HepG2 (cell line): ENCODE data around the gene ASXL1. TPM values are rescaled to one million over a fixed set of nuclear protein-coding genes. Genes with fewer than 3 reads are reported as not detected.

Source experiments
- ATAC-seq: fragments of 200-7000 bp; cut with Tn5 transposase; 3 replicates; pipeline ENCODE4 v1.9.1; 2020; ENCODE audit warnings: mild to moderate bottlenecking, moderate library complexity
- BruUV-seq: library from RNA; stranded (reverse); fragments of 400-500 nt; replicated peaks from 2 replicates; lab custom pipeline; 2021; lab: Mats Ljungman, UMichigan
- CTCF ChIA-PET: fragments of 300-600 bp; formaldehyde crosslinking; extraction: SDS; loops from one replicate; lab custom pipeline; 2021; ENCODE audit warnings: low total read pairs, inconsistent platforms, low intra/inter-chr PET ratio; lab: Yijun Ruan, JAX
- POLR2A ChIA-PET: fragments of 350-600 bp; sonication (Branson Sonifier 250); formaldehyde crosslinking; loops from one replicate; lab custom pipeline; 2020; ENCODE audit warnings: antibody characterized with exemption, inconsistent platforms; lab: Yijun Ruan, JAX
- DNase-seq: peaks from one replicate; pipeline ENCODE4 v3.0.0-alpha.2; 2015; ENCODE audit warnings: low spot score
- FAIRE-seq: peaks from 3 replicates; lab custom pipeline; 2011; peaks lifted over from hg19 to GRCh38; lab: Jason Lieb, UNC
- H2AFZ ChIP-seq: one replicate; pipeline ENCODE4 v1.6.1; 2011; ENCODE audit warnings: low read length, inconsistent platforms
- H3K27ac ChIP-seq: fragments of 300-600 bp; 3 replicates; pipeline ENCODE4 v1.8.0; 2011; ENCODE audit warnings: mixed run types, mild to moderate bottlenecking, mixed read lengths, low read length, inconsistent platforms; ENCODE audit not compliant: insufficient read depth; ENCODE audit errors: extremely low read length
- H3K27me3 ChIP-seq, 2 experiments: fragments of 200-600 bp in 1 of 2; 2 replicates in 1 of 2; 3 replicates in 1 of 2; pipeline versions ENCODE4 v1.6.0 to v1.8.0; 2011; ENCODE audit warnings: low read length in 2 of 2, mild to moderate bottlenecking in 2 of 2, moderate library complexity in 2 of 2, inconsistent platforms in 1 of 2; ENCODE audit not compliant: insufficient read depth in 2 of 2, control insufficient read depth in 1 of 2
- H3K36me3 ChIP-seq, 2 experiments: fragments of 200-600 bp in 1 of 2; replicated peaks in 1 of 2; 2 replicates in 1 of 2; 3 replicates in 1 of 2; pipeline versions ENCODE4 v1.5.1 to v1.8.0; 2011; ENCODE audit warnings: low read length in 2 of 2, inconsistent platforms in 1 of 2; ENCODE audit not compliant: insufficient read depth in 2 of 2, control insufficient read depth in 1 of 2
- H3K4me1 ChIP-seq: 2 replicates; pipeline ENCODE4 v1.5.1; 2012; ENCODE audit warnings: low read length, inconsistent platforms; ENCODE audit not compliant: insufficient read depth
- H3K4me2 ChIP-seq: 2 replicates; pipeline ENCODE4 v1.6.0; 2011; ENCODE audit warnings: low read depth, low read length, inconsistent platforms
- H3K4me3 ChIP-seq, 3 experiments: fragments of 200-600 bp in 1 of 3; sonication (generic), shearing (Covaris generic) in 1 of 3; replicated peaks in 1 of 3; 2 replicates each; pipeline ENCODE4 v1.5.1; 2011 to 2016; ENCODE audit warnings: low read length in 3 of 3, inconsistent platforms in 2 of 3, low read depth in 2 of 3, mild to moderate bottlenecking in 2 of 3, control low read depth in 1 of 3, mixed read lengths in 1 of 3; ENCODE audit not compliant: insufficient read depth in 1 of 3
- H3K79me2 ChIP-seq: one replicate; pipeline ENCODE4 v1.6.1; 2011; ENCODE audit warnings: low read length, inconsistent platforms; ENCODE audit not compliant: insufficient read depth
- H3K9ac ChIP-seq: 2 replicates; pipeline ENCODE4 v1.6.0; 2011; ENCODE audit warnings: mild to moderate bottlenecking, low read depth, low read length, inconsistent platforms; ENCODE audit not compliant: insufficient read depth
- H3K9me3 ChIP-seq: 2 replicates; pipeline ENCODE4 v1.5.1; 2012; ENCODE audit warnings: mild to moderate bottlenecking, low read length
- H4K20me1 ChIP-seq: 2 replicates; pipeline ENCODE4 v1.6.0; 2011; ENCODE audit warnings: inconsistent platforms, mild to moderate bottlenecking, low read length, moderate library complexity; ENCODE audit not compliant: insufficient read depth
- PHF21A ChIP-seq: sonication (generic); formaldehyde crosslinking; IDR thresholded peaks from 2 replicates; pipeline ENCODE4 v1.5.0; 2020; ENCODE audit warnings: mild to moderate bottlenecking, missing genetic modification reagents
- SCMH1 ChIP-seq: sonication (generic); formaldehyde crosslinking; IDR thresholded peaks from 2 replicates; pipeline ENCODE4 v1.9.0; 2021; ENCODE audit warnings: missing genetic modification reagents, mild to moderate bottlenecking, borderline replicate concordance
- ZBTB20 ChIP-seq: sonication (generic); formaldehyde crosslinking; IDR thresholded peaks from 2 replicates; pipeline ENCODE4 v1.8.1; 2023; ENCODE audit warnings: missing genetic modification reagents, low read depth, mild to moderate bottlenecking, borderline replicate concordance
- ZNF121 ChIP-seq: sonication (generic); formaldehyde crosslinking; IDR thresholded peaks from 2 replicates; pipeline ENCODE4 v1.5.0; 2020; ENCODE audit warnings: mild to moderate bottlenecking, missing genetic modification reagents
- ZNF558 ChIP-seq: sonication (generic); formaldehyde crosslinking; IDR thresholded peaks from 2 replicates; pipeline ENCODE4 v1.9.0; 2022; ENCODE audit warnings: mild to moderate bottlenecking, missing genetic modification reagents, borderline replicate concordance
- WGBS: methylation state at CpG from one replicate; pipeline ENCODE4 v1.1.6; 2017; ENCODE audit warnings: low lambda C conversion rate; 5-methylcytosine and 5-hydroxymethylcytosine counted together
- in situ Hi-C: cut with HindIII; loops from 2 replicates; pipeline ENCODE4 v1.10.0; 2017; ENCODE audit warnings: low pct_unique_long_range_greater_than_20kb; ENCODE audit not compliant: extremely low pct_ligation_motif_present
- intact Hi-C: fragments of 100-400 bp; cut with micrococcal nuclease; formaldehyde crosslinking; loops from one replicate; pipeline ENCODE4 v1.10.0; 2022; ENCODE audit not compliant: unreplicated experiment
- polyA plus RNA-seq, 8 experiments: library from polyadenylated mRNA; depleted of rRNA in 3 of 8; stranded (reverse) in 7 of 8; unstranded in 1 of 8; fragments of >200 nt; fragmentation: Illumina TruSeq in 4 of 8; extraction: Trizol in 4 of 8; gene quantifications; 2 replicates each; pipeline versions ENCODE4 v1.2.1 to v1.2.3, GENCODE V29; 2011 to 2016; ENCODE audit warnings: low read depth in 4 of 8, missing spikeins in 1 of 8, mixed read lengths in 1 of 8; ENCODE audit not compliant: insufficient read depth in 1 of 8
- total RNA-seq, 5 experiments: library from RNA; depleted of rRNA; stranded (reverse); fragments of >200 nt; fragmentation: Illumina TruSeq; extraction: Trizol; gene quantifications; 2 replicates each; pipeline ENCODE4 v1.2.3, GENCODE V29; 2016; ENCODE audit warnings: low read depth in 1 of 5
- TF ChIP-seq, protein P1 (sequence below): sonication (generic); formaldehyde crosslinking; IDR thresholded peaks from 2 replicates; pipeline ENCODE4 v1.4.0; 2020; ENCODE audit warnings: missing genetic modification reagents, mild to moderate bottlenecking, borderline replicate concordance
- TF ChIP-seq, protein P2 (sequence below): sonication (generic); formaldehyde crosslinking; IDR thresholded peaks from 2 replicates; pipeline ENCODE4 v1.9.0; 2021; ENCODE audit warnings: missing genetic modification reagents, mild to moderate bottlenecking, borderline replicate concordance
- TF ChIP-seq, protein P3 (sequence below): sonication (generic); formaldehyde crosslinking; IDR thresholded peaks from 2 replicates; pipeline ENCODE4 v1.5.0; 2020; ENCODE audit warnings: mild to moderate bottlenecking, missing genetic modification reagents

The ASXL1 gene
- total and polyA plus RNA-seq, 2 of the 13 experiments (the other 11 are each of a cell fraction or from before 2014, with no cell fraction given): 62.1 to 74.8 TPM

GRCh38 chr20:32382102-32382950 is 24.2 kb downstream of the ASXL1 start:
- ChIA-PET POLR2A (interaction anchor here (0.7 kb wide), 1 partner anchor 16 kb away, joined by 3 read pairs; no protein-coding TSS in a partner anchor), CTCF (no interaction called here)
- no peaks in the 10 kb centered on the region for H3K9me3 ChIP-seq
- ATAC-seq (no peak), FAIRE-seq (no peak)
- peaks cover 60% of the 10 kb centered on the region for H3K4me1 ChIP-seq
- intact Hi-C loops: loop anchor here (5.0 kb wide), 1 partner anchor 100 kb away; no protein-coding TSS in a partner anchor
- H3K36me3 ChIP-seq: peaks cover 9 to 53% of the 10 kb centered on the region in 2 experiments
- in situ Hi-C loops: no loop called here
- BruUV-seq: no TSS peak
- no peak overlapping the region for H2AFZ ChIP-seq
- H3K27me3 ChIP-seq: no peaks in the 10 kb centered on the region
- peaks cover 77% of the 10 kb centered on the region for H3K79me2 ChIP-seq
- 85% methylated on average over 11 of the region's 11 CpGs for WGBS
- no peak overlapping the region for H3K9ac ChIP-seq
- no peak overlapping the region for H3K4me3 ChIP-seq
- peaks cover 48% of the 10 kb centered on the region for H4K20me1 ChIP-seq
- no peak for TF ChIP-seq SCMH1 (CRISPR knock-in tag)
- no peak for TF ChIP-seq ZNF558
- TF ChIP-seq, protein P1, sequence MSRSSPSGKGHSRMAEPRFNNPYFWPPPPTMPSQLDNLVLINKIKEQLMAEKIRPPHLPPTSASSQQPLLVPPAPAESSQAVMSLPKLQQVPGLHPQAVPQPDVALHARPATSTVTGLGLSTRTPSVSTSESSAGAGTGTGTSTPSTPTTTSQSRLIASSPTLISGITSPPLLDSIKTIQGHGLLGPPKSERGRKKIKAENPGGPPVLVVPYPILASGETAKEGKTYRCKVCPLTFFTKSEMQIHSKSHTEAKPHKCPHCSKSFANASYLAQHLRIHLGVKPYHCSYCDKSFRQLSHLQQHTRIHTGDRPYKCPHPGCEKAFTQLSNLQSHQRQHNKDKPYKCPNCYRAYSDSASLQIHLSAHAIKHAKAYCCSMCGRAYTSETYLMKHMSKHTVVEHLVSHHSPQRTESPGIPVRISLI (CRISPR knock-in tag): peak; percentile 65; the same call in 1 of the 2 replicates
- TF ChIP-seq, protein P2, sequence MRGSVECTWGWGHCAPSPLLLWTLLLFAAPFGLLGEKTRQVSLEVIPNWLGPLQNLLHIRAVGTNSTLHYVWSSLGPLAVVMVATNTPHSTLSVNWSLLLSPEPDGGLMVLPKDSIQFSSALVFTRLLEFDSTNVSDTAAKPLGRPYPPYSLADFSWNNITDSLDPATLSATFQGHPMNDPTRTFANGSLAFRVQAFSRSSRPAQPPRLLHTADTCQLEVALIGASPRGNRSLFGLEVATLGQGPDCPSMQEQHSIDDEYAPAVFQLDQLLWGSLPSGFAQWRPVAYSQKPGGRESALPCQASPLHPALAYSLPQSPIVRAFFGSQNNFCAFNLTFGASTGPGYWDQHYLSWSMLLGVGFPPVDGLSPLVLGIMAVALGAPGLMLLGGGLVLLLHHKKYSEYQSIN (CRISPR knock-in tag): no peak
- TF ChIP-seq, protein P3, sequence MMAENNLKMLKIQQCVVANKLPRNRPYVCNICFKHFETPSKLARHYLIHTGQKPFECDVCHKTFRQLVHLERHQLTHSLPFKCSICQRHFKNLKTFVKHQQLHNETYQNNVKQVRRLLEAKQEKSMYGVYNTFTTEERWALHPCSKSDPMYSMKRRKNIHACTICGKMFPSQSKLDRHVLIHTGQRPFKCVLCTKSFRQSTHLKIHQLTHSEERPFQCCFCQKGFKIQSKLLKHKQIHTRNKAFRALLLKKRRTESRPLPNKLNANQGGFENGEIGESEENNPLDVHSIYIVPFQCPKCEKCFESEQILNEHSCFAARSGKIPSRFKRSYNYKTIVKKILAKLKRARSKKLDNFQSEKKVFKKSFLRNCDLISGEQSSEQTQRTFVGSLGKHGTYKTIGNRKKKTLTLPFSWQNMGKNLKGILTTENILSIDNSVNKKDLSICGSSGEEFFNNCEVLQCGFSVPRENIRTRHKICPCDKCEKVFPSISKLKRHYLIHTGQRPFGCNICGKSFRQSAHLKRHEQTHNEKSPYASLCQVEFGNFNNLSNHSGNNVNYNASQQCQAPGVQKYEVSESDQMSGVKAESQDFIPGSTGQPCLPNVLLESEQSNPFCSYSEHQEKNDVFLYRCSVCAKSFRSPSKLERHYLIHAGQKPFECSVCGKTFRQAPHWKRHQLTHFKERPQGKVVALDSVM: peak; percentile 45; the same call in 1 of the 2 replicates
- TF ChIP-seq ZNF121: peak; percentile 87
- 0 out of 2 replicates have a peak, but pooled peaks have one; percentile 28 for TF ChIP-seq ZBTB20 (CRISPR knock-in tag)
- TF ChIP-seq PHF21A (CRISPR knock-in tag): peak; percentile 23; the same call in 1 of the 2 replicates
- TF ChIP-seq, all 625 proteins: peak for 5
- no peak for DNase-seq
- Histone ChIP-seq H3K4me2 (no peak overlapping the region), H3K27ac (no peak overlapping the region)
